Subcutaneous abdominal adipose tissue (tissue), 5 donors: ENCODE data around the gene THEM4.

Source experiments
- H3K27ac ChIP-seq: one replicate; pipeline ENCODE4 v1.7.0; 2013; ENCODE audit warnings: low read depth, mild to moderate bottlenecking, inconsistent platforms, low read length, moderate library complexity
- H3K27me3 ChIP-seq, 5 donors: one replicate each; pipeline ENCODE4 v1.7.0; 2013; ENCODE audit warnings: low read length in 5 of 5, inconsistent platforms in 1 of 5; ENCODE audit not compliant: control insufficient read depth in 5 of 5, insufficient read depth in 4 of 5
- H3K36me3 ChIP-seq, 5 donors: one replicate each; pipeline ENCODE4 v1.7.0; 2013; ENCODE audit warnings: low read length in 5 of 5; ENCODE audit not compliant: control insufficient read depth in 5 of 5, insufficient read depth in 5 of 5
- H3K4me1 ChIP-seq, 5 donors: one replicate each; pipeline ENCODE4 v1.7.0; 2013; ENCODE audit warnings: low read length in 5 of 5, mild to moderate bottlenecking in 3 of 5, moderate library complexity in 1 of 5; ENCODE audit not compliant: control insufficient read depth in 5 of 5, insufficient read depth in 5 of 5
- H3K4me3 ChIP-seq, 5 donors: one replicate each; pipeline ENCODE4 v1.7.0; 2013; ENCODE audit warnings: low read length in 5 of 5, low read depth in 1 of 5
- H3K9ac ChIP-seq, 5 donors: one replicate each; pipeline ENCODE4 v1.7.0; 2013; ENCODE audit warnings: low read length in 5 of 5, mild to moderate bottlenecking in 4 of 5, moderate library complexity in 3 of 5
- H3K9me3 ChIP-seq, 5 donors: one replicate each; pipeline ENCODE4 v1.7.0; 2013; ENCODE audit warnings: low read length in 5 of 5; ENCODE audit not compliant: control insufficient read depth in 5 of 5
- donor health status: healthy.
- donor health status: healthy.
- donor health status: healthy.
- donor health status: healthy.
- donor health status: healthy.

THEM4 gene

GRCh38 chr1:151945725-151946722 is 36.7 kb upstream of the THEM4 start:
- Histone ChIP-seq H3K36me3 (no peaks in the 10 kb centered on the region), H3K27ac (peak overlapping the region; percentile 73), H3K9me3 (no peaks in the 10 kb centered on the region), H3K4me3 (peak overlapping the region in 2 of 5 donors; percentile 8 to 17), H3K4me1 (peaks cover 10 to 67% (median 51%) of the 10 kb centered on the region in 5 donors), H3K27me3 (no peaks in the 10 kb centered on the region), H3K9ac (peak overlapping the region in 1 of 5 donors; percentile 63)

GRCh38 chr1:151944857-151945575 is 35.7 kb upstream of the THEM4 start:
- H3K4me1 ChIP-seq = peaks cover 10 to 70% (median 51%) of the 10 kb centered on the region in 5 donors
- H3K27me3 ChIP-seq = no peaks in the 10 kb centered on the region
- peak overlapping the region; percentile 73 for H3K27ac ChIP-seq
- H3K9ac ChIP-seq = peak overlapping the region in 2 of 5 donors; percentile 5 to 63
- H3K9me3 ChIP-seq = no peaks in the 10 kb centered on the region
- H3K4me3 ChIP-seq = peak overlapping the region in 1 of 5 donors; percentile 8
- H3K36me3 ChIP-seq = no peaks in the 10 kb centered on the region

- Histone ChIP-seq H3K9me3 (no peaks in the 10 kb centered on the region), H3K36me3 (no peaks in the 10 kb centered on the region), H3K4me1 (peaks cover 10 to 65% (median 48%) of the 10 kb centered on the region in 5 donors), H3K4me3 (no peak overlapping the region), H3K9ac (peak overlapping the region in 1 of 5 donors; percentile 19), H3K27ac (peak overlapping the region; percentile 73), H3K27me3 (no peaks in the 10 kb centered on the region)
Measured at GRCh38 chr1:151944126-151944856, 35.0 kb upstream of the THEM4 start.

- H3K36me3 ChIP-seq = no peaks in the 10 kb centered on the region
- peak overlapping the region in 1 of 5 donors; percentile 19 for H3K9ac ChIP-seq
- no peaks in the 10 kb centered on the region for H3K27me3 ChIP-seq
- peak overlapping the region; percentile 73 for H3K27ac ChIP-seq
- no peaks in the 10 kb centered on the region for H3K9me3 ChIP-seq
- H3K4me1 ChIP-seq = peaks cover 10 to 58% (median 46%) of the 10 kb centered on the region in 5 donors
- no peak overlapping the region for H3K4me3 ChIP-seq
Measured at GRCh38 chr1:151943591-151943990, 34.3 kb upstream of the THEM4 start.

- H3K36me3 ChIP-seq = no peaks in the 10 kb centered on the region
- H3K4me1 ChIP-seq = peaks cover 10 to 58% (median 46%) of the 10 kb centered on the region in 5 donors
- H3K4me3 ChIP-seq = no peak overlapping the region
- H3K27ac ChIP-seq = no peak overlapping the region
- no peaks in the 10 kb centered on the region for H3K27me3 ChIP-seq
- no peaks in the 10 kb centered on the region for H3K9me3 ChIP-seq
- no peak overlapping the region for H3K9ac ChIP-seq
Measured at GRCh38 chr1:151942882-151943281, 33.6 kb upstream of the THEM4 start.

GRCh38 chr1:151940541-151940940 is 31.2 kb upstream of the THEM4 start:
- no peak overlapping the region for H3K4me3 ChIP-seq
- peak overlapping the region in 1 of 5 donors; percentile 1 for H3K9ac ChIP-seq
- no peaks in the 10 kb centered on the region for H3K36me3 ChIP-seq
- H3K4me1 ChIP-seq = peaks cover 10 to 49% (median 33%) of the 10 kb centered on the region in 5 donors
- peak overlapping the region; percentile 11 for H3K27ac ChIP-seq
- H3K27me3 ChIP-seq = no peaks in the 10 kb centered on the region
- no peaks in the 10 kb centered on the region for H3K9me3 ChIP-seq

- Histone ChIP-seq H3K27me3 (no peaks in the 10 kb centered on the region), H3K4me3 (no peak overlapping the region), H3K9me3 (no peaks in the 10 kb centered on the region), H3K4me1 (peaks cover 7 to 41% (median 25%) of the 10 kb centered on the region in 5 donors), H3K9ac (no peak overlapping the region), H3K27ac (no peak overlapping the region), H3K36me3 (no peaks in the 10 kb centered on the region)
Measured at GRCh38 chr1:151939779-151940178, 30.5 kb upstream of the THEM4 start.

DNA sequence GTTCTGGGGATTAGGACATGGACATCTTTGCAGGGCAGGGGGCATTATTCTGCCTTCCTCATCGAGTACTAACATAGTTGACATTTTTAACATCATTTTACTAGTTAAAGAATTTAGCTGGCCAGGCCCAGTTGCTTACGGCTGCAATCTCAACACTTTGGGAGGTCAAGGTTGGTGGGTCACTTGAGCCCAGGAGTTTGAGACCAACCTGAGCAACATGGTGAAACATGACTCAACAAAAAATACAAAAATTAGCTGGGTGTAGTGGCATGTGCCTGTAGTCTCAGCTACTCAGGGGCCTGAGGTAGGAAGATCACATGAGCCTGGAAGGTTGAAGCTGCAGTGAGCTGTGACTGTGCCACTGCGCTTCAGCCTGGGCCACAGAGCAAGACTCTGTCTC is 29.8 kb upstream of the THEM4 start:
- Histone ChIP-seq H3K27me3 (no peaks in the 10 kb centered on the region), H3K4me3 (no peak overlapping the region), H3K4me1 (peaks cover 2 to 36% (median 19%) of the 10 kb centered on the region in 5 donors), H3K9me3 (no peaks in the 10 kb centered on the region), H3K27ac (no peak overlapping the region), H3K9ac (no peak overlapping the region), H3K36me3 (no peaks in the 10 kb centered on the region)

- no peak overlapping the region for H3K9ac ChIP-seq
- H3K9me3 ChIP-seq = no peaks in the 10 kb centered on the region
- no peaks in the 10 kb centered on the region for H3K27me3 ChIP-seq
- H3K27ac ChIP-seq = no peak overlapping the region
- no peak overlapping the region for H3K4me3 ChIP-seq
- H3K4me1 ChIP-seq = peaks cover 0 to 15% (median 3%) of the 10 kb centered on the region in 5 donors
- no peaks in the 10 kb centered on the region for H3K36me3 ChIP-seq
Measured at GRCh38 chr1:151936653-151937052, 27.3 kb upstream of the THEM4 start.
